Prostate gland (tissue), 2 donors: ENCODE data around the gene LCOR. TPM values are rescaled to one million over a fixed set of nuclear protein-coding genes. Genes with fewer than 3 reads are reported as not detected.
A peak's percentile ranks its signal among the peaks of the same experiment; 100 is the strongest.

Experiments
- DNase-seq: peaks from one replicate; pipeline ENCODE4 v3.0.0-alpha.2; 2019; ENCODE audit warnings: low spot score
- H3K27ac ChIP-seq, 2 donors: fragments of 200-600 bp; sonication (generic); 2 replicates each; pipeline ENCODE4 v1.5.1; 2017 to 2019
- H3K27me3 ChIP-seq: fragments of 200-600 bp; sonication (generic); replicated peaks from 2 replicates; pipeline ENCODE4 v1.5.1; 2019; ENCODE audit not compliant: insufficient read depth
- H3K36me3 ChIP-seq, 2 donors: fragments of 200-600 bp; sonication (generic); 1 replicate in 1 of 2; 2 replicates in 1 of 2; pipeline versions ENCODE4 v1.5.1 to v1.8.1; 2017 to 2019
- H3K4me1 ChIP-seq: fragments of 200-600 bp; sonication (generic); replicated peaks from 2 replicates; pipeline ENCODE4 v1.5.1; 2019
- H3K4me3 ChIP-seq, 2 donors: fragments of 200-600 bp; sonication (generic); 2 replicates each; pipeline ENCODE4 v1.5.1; 2017 to 2019
- H3K9me3 ChIP-seq: fragments of 200-600 bp; sonication (generic); 2 replicates; pipeline ENCODE4 v1.5.1; 2017
- POLR2A ChIP-seq: fragments of 450-650 bp; IDR thresholded peaks from one replicate; pipeline ENCODE4 v1.6.1; 2016; ENCODE audit warnings: antibody characterized with exemption, mild to moderate bottlenecking
- POLR2AphosphoS5 ChIP-seq: sonication (generic); formaldehyde crosslinking; IDR thresholded peaks from one replicate; pipeline ENCODE4 v1.6.1; 2017; ENCODE audit warnings: antibody characterized with exemption
- WGBS: methylation state at CpG from one replicate; pipeline ENCODE4 v1.1.5; 2018; 5-methylcytosine and 5-hydroxymethylcytosine counted together
- intact Hi-C: fragments of 100-400 bp; cut with DNase I; formaldehyde crosslinking; loops from one replicate; pipeline ENCODE4 v1.14.2; 2022
- total RNA-seq, 2 donors: library from RNA; depleted of rRNA; stranded (reverse); fragments of >200 nt; gene quantifications; one replicate each; pipeline ENCODE4 v1.1.0, GENCODE V29; 2016
- TF ChIP-seq, protein P1 (sequence below), 4 experiments: fragments of 200-600 bp in 2 of 4; fragments of 450-650 bp in 2 of 4; sonication (generic) in 2 of 4; IDR thresholded peaks; 1 replicate in 3 of 4; 2 replicates in 1 of 4; pipeline ENCODE4 v1.5.1; 2016 to 2019; ENCODE audit warnings: antibody characterized with exemption in 4 of 4, mild to moderate bottlenecking in 2 of 4, moderate library complexity in 2 of 4

Gene LCOR
- total RNA-seq, 2 donors from 2014 or later = 32.8 to 40.0 TPM

DNA sequence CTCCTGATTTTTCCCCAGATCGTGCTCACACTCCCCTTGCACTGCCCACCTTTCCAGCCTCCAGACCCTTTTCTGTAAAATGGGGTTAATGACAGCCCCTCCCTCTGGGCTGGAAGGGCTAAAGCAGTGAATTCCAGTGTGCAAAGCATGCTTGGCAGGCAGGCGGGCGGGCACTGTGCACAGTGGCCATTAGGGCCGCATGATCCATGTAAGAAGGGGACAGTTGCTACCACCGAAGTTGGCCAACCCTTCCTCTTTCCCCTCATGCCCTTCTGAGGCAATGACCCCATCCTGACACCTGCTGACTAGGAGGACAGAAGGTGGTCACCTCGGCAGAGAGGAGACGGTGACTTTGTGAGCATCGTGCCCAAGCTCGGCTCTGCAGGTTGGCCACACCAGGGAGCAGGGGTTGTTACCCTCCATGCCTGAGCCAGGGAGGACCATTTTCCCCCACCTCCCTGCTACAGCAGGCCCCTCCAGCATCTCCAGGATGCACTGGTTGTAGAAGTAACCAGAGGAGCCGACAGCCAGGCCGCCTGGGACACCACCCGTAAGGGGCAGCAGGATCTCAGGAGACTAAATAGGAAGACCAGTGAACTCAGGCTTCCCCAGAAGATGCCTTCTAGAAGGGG is 187.2 kb downstream of the LCOR start:
- Histone ChIP-seq H3K4me3 (no peak overlapping the region), H3K4me1 (no peaks in the 10 kb centered on the region), H3K9me3 (no peaks in the 10 kb centered on the region), H3K27me3 (no peaks in the 10 kb centered on the region), H3K27ac (no peak overlapping the region), H3K36me3 (no peaks in the 10 kb centered on the region)
- TF ChIP-seq, protein P1, sequence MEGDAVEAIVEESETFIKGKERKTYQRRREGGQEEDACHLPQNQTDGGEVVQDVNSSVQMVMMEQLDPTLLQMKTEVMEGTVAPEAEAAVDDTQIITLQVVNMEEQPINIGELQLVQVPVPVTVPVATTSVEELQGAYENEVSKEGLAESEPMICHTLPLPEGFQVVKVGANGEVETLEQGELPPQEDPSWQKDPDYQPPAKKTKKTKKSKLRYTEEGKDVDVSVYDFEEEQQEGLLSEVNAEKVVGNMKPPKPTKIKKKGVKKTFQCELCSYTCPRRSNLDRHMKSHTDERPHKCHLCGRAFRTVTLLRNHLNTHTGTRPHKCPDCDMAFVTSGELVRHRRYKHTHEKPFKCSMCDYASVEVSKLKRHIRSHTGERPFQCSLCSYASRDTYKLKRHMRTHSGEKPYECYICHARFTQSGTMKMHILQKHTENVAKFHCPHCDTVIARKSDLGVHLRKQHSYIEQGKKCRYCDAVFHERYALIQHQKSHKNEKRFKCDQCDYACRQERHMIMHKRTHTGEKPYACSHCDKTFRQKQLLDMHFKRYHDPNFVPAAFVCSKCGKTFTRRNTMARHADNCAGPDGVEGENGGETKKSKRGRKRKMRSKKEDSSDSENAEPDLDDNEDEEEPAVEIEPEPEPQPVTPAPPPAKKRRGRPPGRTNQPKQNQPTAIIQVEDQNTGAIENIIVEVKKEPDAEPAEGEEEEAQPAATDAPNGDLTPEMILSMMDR (IDR thresholded peaks at IDR 0.05) = no peak
- intact Hi-C loops = no loop called here
- no peak for DNase-seq
- 92% methylated on average over 12 of the region's 12 CpGs for WGBS

DNA sequence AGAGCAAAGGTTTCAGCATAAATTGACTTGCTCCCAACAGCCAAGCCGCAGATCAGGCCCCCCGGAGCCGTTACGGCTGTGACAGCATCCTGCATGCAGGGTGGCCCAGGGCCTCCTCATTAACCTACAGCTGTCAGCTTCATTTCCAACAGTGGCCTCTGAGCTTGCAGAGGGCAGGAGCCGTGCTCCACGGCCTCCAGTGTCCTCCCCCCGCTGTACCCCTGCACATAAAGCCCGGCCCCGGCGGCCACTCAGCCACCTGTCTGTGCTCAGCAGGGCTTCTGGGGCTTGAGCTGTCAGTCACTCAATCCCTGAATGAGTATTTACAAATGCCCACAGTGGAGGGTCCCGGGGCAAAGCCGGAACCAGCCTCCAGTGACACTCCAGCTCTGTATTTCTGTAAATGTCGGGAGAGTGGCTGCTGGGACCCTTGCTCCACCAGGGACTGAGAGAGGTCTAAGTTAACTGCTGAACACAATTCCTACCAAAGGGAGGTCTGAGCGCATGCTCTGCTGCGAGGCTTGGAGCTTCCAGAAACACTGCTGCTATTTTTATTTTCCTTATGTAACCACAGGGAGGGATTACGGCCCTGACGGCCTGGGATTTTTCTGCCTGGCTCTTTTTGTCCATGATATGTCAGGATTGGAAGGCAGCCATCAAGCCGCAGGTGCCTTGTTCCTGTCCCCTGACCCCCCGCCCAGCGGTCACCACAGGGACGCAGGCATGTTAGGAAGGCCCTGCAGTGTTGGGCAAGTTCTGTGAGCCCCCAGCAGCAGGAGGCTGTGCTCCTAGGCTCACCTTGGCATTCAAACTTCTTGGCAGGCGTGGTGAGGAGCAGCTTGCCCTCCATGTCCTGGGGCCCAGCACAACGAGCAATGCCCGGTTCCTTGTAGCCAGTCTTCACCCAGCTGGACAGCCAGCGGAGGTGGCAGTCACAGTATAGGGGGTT is 188.6 kb downstream of the LCOR start:
- no peak for DNase-seq
- intact Hi-C loops = loop anchor here (2.0 to 10.0 kb wide), 2 partner anchors 32 to 256 kb away; no protein-coding TSS in a partner anchor
- H3K4me1 ChIP-seq = no peaks in the 10 kb centered on the region
- H3K4me3 ChIP-seq = no peak overlapping the region
- 67% methylated on average over 24 of the region's 25 CpGs for WGBS
- TF ChIP-seq POLR2A = no peak
- TF ChIP-seq, protein P1 (IDR thresholded peaks at IDR 0.05) = no peak
- TF ChIP-seq POLR2AphosphoS5 = no peak
- H3K36me3 ChIP-seq = no peaks in the 10 kb centered on the region
- H3K27me3 ChIP-seq = no peaks in the 10 kb centered on the region
- peak overlapping the region in 1 of 2 donors; percentile 30 for H3K27ac ChIP-seq
- H3K9me3 ChIP-seq = no peaks in the 10 kb centered on the region

DNA sequence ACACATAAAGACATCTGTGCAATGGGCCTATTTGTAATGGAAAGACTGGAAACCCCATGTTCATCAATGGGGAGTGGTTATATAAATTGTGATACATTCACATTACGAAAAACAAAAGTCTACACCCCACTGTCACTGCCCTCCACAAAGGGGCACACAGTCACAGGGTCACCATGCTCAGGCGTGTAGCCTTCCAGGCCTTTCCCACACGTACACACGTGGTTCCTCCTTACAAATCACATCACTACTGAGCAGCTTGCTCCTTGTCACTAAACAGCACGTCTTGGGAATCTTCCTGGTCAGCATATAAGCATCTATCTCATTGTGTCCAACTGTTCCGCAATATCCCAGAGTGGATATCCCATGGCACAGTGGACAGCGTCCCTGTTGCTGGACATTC is 190.5 kb downstream of the LCOR start:
- no peak for DNase-seq
- Histone ChIP-seq H3K4me1 (no peaks in the 10 kb centered on the region), H3K4me3 (no peak overlapping the region), H3K27me3 (no peaks in the 10 kb centered on the region), H3K27ac (no peak overlapping the region), H3K9me3 (no peaks in the 10 kb centered on the region), H3K36me3 (no peaks in the 10 kb centered on the region)
- TF ChIP-seq POLR2AphosphoS5 = no peak
- no peak for TF ChIP-seq POLR2A
- TF ChIP-seq, protein P1 (IDR thresholded peaks at IDR 0.05) = no peak
- intact Hi-C loops = loop anchor here (10.0 kb wide), 1 partner anchor 258 kb away; no protein-coding TSS in a partner anchor
- WGBS = 94% methylated on average over 7 of the region's 7 CpGs

DNA sequence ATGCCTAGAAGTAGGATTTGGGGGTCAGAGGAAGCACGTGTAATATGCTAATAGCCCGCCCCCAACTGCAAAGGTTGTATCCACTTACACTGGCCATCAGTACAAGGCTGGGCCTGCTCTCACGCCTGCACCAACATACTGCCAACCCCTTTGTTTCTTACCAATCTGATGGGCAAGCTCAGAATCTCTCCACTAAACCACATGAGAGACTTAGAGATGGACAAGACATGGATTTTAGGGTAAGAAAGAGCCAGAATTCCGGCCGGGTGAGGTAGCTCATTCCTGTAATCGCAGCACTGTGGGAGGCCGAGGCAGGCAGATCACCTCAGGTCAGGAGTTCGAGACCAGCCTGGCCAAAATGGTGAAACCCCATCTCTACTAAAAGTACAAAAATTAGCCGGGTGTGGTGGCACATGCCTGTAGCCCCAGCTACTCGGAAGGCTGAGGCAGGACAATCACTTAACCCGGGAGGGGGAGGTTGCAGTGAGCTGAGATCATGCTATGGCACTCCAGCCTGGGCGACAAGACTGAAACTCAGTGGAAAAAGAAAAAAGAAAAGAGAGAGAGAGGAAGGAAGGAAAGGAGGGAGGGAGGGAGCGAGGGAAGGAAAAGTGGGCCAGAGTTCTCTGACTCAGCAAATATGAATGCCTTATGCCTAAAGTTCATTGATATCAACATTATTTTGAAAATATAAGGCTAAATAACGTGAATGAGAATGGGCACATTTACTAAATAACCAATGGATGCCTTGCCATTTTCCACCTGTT is 191.5 kb downstream of the LCOR start:
- 72% methylated on average over 14 of the region's 14 CpGs for WGBS
- Histone ChIP-seq H3K27ac (peak overlapping the region in 1 of 2 donors; percentile 10), H3K27me3 (no peaks in the 10 kb centered on the region), H3K4me3 (no peak overlapping the region), H3K9me3 (no peaks in the 10 kb centered on the region), H3K36me3 (no peaks in the 10 kb centered on the region), H3K4me1 (no peaks in the 10 kb centered on the region)
- intact Hi-C loops = loop anchor here (2.0 to 10.0 kb wide), 2 partner anchors 191 to 259 kb away; partner anchors contain the start of gene LCOR
- TF ChIP-seq POLR2A (no peak), POLR2AphosphoS5 (no peak)
- TF ChIP-seq, protein P1 (IDR thresholded peaks at IDR 0.05) = no peak
- DNase-seq = no peak
